HCT116 (cell line): ENCODE results near the gene TMEM191C. TPM values are rescaled to one million over a fixed set of nuclear protein-coding genes. Genes with fewer than 3 reads are reported as not detected.

Source experiments
- ATAC-seq: fragments of 200-7000 bp; cut with Tn5 transposase; 2 replicates; pipeline ENCODE4 v1.9.1; 2020; ENCODE audit warnings: mild to moderate bottlenecking, moderate library complexity
- BruUV-seq: library from RNA; stranded (reverse); fragments of 400-500 nt; replicated peaks from 2 replicates; lab custom pipeline; 2021; lab: Mats Ljungman, UMichigan
- CTCF ChIA-PET: fragments of 300-600 bp; sonication (Branson Sonifier 250); formaldehyde crosslinking; loops from one replicate; lab custom pipeline; 2021; ENCODE audit warnings: antibody characterized with exemption; lab: Charles Lee
- POLR2A ChIA-PET: fragments of 300-600, 350-600 bp; sonication (Branson Sonifier 250); formaldehyde crosslinking; loops from one replicate; lab custom pipeline; 2021; ENCODE audit warnings: antibody characterized with exemption; lab: Charles Lee
- RAD21 ChIA-PET, 2 experiments: fragments of 300-600 bp; sonication (Branson Sonifier 250); formaldehyde crosslinking; loops; one replicate each; lab custom pipeline; 2023; ENCODE audit warnings: low total read pairs in 2 of 2; ENCODE audit not compliant: uncharacterized antibody in 2 of 2, unreplicated experiment in 2 of 2, low non-redundant PET in 1 of 2; lab: Charles Lee
- DNase-seq: peaks from one replicate; pipeline ENCODE4 v3.0.0-alpha.2; 2010; ENCODE audit warnings: low read depth, low spot score
- H2AFZ ChIP-seq: fragments of 200-600 bp; shearing (Covaris generic), sonication (generic); 2 replicates; pipeline ENCODE4 v1.6.1; 2017; ENCODE audit warnings: low read depth, mixed run types, mixed read lengths, antibody characterized with exemption, low read length; ENCODE audit not compliant: poor library complexity, severe bottlenecking
- H3K27ac ChIP-seq: 2 replicates; pipeline ENCODE4 v1.5.1; 2012; ENCODE audit warnings: low read depth, low read length
- H3K27me3 ChIP-seq: fragments of 200-600 bp; sonication (generic); 2 replicates; pipeline ENCODE4 v1.6.1; 2016; ENCODE audit warnings: mixed run types, low read length, mixed read lengths; ENCODE audit not compliant: insufficient read depth
- H3K36me3 ChIP-seq, 2 experiments: fragments of 200-500 bp in 1 of 2; fragments of 200-600 bp in 1 of 2; sonication (Bioruptor generic) in 1 of 2; sonication (generic) in 1 of 2; 2 replicates each; pipeline versions ENCODE4 v1.5.1 to v1.6.1; 2014 to 2016; ENCODE audit warnings: low read length in 2 of 2, inconsistent platforms in 1 of 2, mixed read lengths in 1 of 2, mixed run types in 1 of 2; ENCODE audit not compliant: insufficient read depth in 2 of 2, control insufficient read depth in 1 of 2
- H3K4me1 ChIP-seq, 2 experiments: fragments of 200-600 bp in 1 of 2; sonication (generic) in 1 of 2; 2 replicates each; pipeline versions ENCODE4 v1.5.1 to v1.6.1; 2012 to 2017; ENCODE audit warnings: low read length in 2 of 2, inconsistent platforms in 1 of 2, mild to moderate bottlenecking in 1 of 2, mixed read lengths in 1 of 2, mixed run types in 1 of 2, moderate library complexity in 1 of 2; ENCODE audit not compliant: insufficient read depth in 2 of 2, control insufficient read depth in 1 of 2
- H3K4me2 ChIP-seq: fragments of 200-600 bp; sonication (generic); 2 replicates; pipeline ENCODE4 v1.6.1; 2017; ENCODE audit warnings: mixed run types, low read length, mixed read lengths
- H3K4me3 ChIP-seq, 2 experiments: fragments of 200-600 bp in 1 of 2; sonication (generic) in 1 of 2; replicated peaks in 1 of 2; 2 replicates each; pipeline ENCODE4 v1.5.1; 2011 to 2016; ENCODE audit warnings: low read length in 2 of 2, control low read depth in 1 of 2, low read depth in 1 of 2, mild to moderate bottlenecking in 1 of 2, mixed read lengths in 1 of 2, mixed run types in 1 of 2
- H3K79me2 ChIP-seq: fragments of 200-600 bp; sonication (generic); 2 replicates; pipeline ENCODE4 v1.6.1; 2017; ENCODE audit warnings: mild to moderate bottlenecking, mixed run types, low read length, moderate library complexity, mixed read lengths; ENCODE audit not compliant: insufficient read depth
- H3K9ac ChIP-seq: fragments of 200-600 bp; sonication (generic); 2 replicates; pipeline ENCODE4 v1.6.1; 2016; ENCODE audit warnings: low read length, mixed read lengths
- H3K9me2 ChIP-seq: fragments of 200-600 bp; sonication (generic), shearing (Covaris generic); 2 replicates; pipeline ENCODE4 v1.6.1; 2017; ENCODE audit warnings: mixed run types, mild to moderate bottlenecking, moderate library complexity; ENCODE audit not compliant: insufficient read depth
- H3K9me3 ChIP-seq, 2 experiments: fragments of 200-500 bp in 1 of 2; fragments of 200-600 bp in 1 of 2; sonication (Bioruptor generic) in 1 of 2; sonication (generic) in 1 of 2; 2 replicates each; pipeline ENCODE4 v1.6.1; 2014 to 2017; ENCODE audit warnings: low read length in 2 of 2, mixed read lengths in 2 of 2, inconsistent platforms in 1 of 2, low read depth in 1 of 2, mild to moderate bottlenecking in 1 of 2, mixed run types in 1 of 2, moderate library complexity in 1 of 2; ENCODE audit not compliant: control insufficient read depth in 1 of 2, insufficient read depth in 1 of 2
- H4K20me1 ChIP-seq: fragments of 200-600 bp; sonication (generic), shearing (Covaris generic); 2 replicates; pipeline ENCODE4 v1.6.1; 2017; ENCODE audit warnings: mixed run types, mild to moderate bottlenecking, moderate library complexity; ENCODE audit not compliant: insufficient read depth
- CBX3 ChIP-seq: IDR thresholded peaks from 2 replicates; pipeline ENCODE4 v1.6.1; 2012; ENCODE audit warnings: low read depth
- ELF1 ChIP-seq: IDR thresholded peaks from 2 replicates; pipeline ENCODE4 v1.6.1; 2012; ENCODE audit warnings: low read depth, borderline replicate concordance
- EZH2 ChIP-seq: fragments of 200-600 bp; sonication (generic); IDR thresholded peaks from 2 replicates; pipeline ENCODE4 v1.6.1; 2017; ENCODE audit warnings: antibody characterized with exemption, mixed run types
- FOSL1 ChIP-seq: IDR thresholded peaks from 2 replicates; pipeline ENCODE4 v1.6.1; 2012; ENCODE audit warnings: low read depth
- POLR2A ChIP-seq: IDR thresholded peaks from 2 replicates; pipeline ENCODE4 v1.7.0; 2011; ENCODE audit warnings: borderline replicate concordance; ENCODE audit not compliant: insufficient read depth, insufficient read length; ENCODE audit errors: extremely low read depth
- POLR2AphosphoS5 ChIP-seq: IDR thresholded peaks from 2 replicates; pipeline ENCODE4 v1.6.1; 2011; ENCODE audit warnings: mild to moderate bottlenecking, low read depth, low read length, moderate library complexity
- RAD21 ChIP-seq: IDR thresholded peaks from 2 replicates; pipeline ENCODE4 v1.6.1; 2012; ENCODE audit warnings: low read depth, mild to moderate bottlenecking
- REST ChIP-seq: IDR thresholded peaks from 2 replicates; pipeline ENCODE4 v1.6.1; 2012; ENCODE audit warnings: low read depth
- SP1 ChIP-seq: IDR thresholded peaks from 2 replicates; pipeline ENCODE4 v1.6.1; 2012; ENCODE audit warnings: low read depth
- SRF ChIP-seq: IDR thresholded peaks from 2 replicates; pipeline ENCODE4 v1.6.1; 2012; ENCODE audit warnings: low read depth
- TCF7L2 ChIP-seq: IDR thresholded peaks from 2 replicates; pipeline ENCODE4 v1.7.0; 2011; ENCODE audit warnings: borderline replicate concordance, inconsistent platforms; ENCODE audit not compliant: insufficient read depth, insufficient read length; ENCODE audit errors: extremely low read depth
- ZNF274 ChIP-seq: fragments of 200-500 bp; sonication (Bioruptor generic); IDR thresholded peaks from 2 replicates; pipeline ENCODE4 v1.6.1; 2014; ENCODE audit warnings: mild to moderate bottlenecking, low read depth, low read length, inconsistent platforms
- intact Hi-C: fragments of 100-400 bp; cut with micrococcal nuclease; formaldehyde crosslinking; loops from 2 replicates; pipeline ENCODE4 v1.10.0; 2022
- total RNA-seq: library from RNA; stranded (reverse); gene quantifications from one replicate; pipeline ENCODE4 v1.2.1, GENCODE V29; 2021; ENCODE audit not compliant: unreplicated experiment
- TF ChIP-seq, protein P1 (sequence below): IDR thresholded peaks from 2 replicates; pipeline ENCODE4 v1.6.1; 2012

Gene TMEM191C
- total RNA-seq, 1 experiment from 2014 or later, result 3.1 TPM

GRCh38 chr22:21443735-21444421 is 23.3 kb upstream of the TMEM191C start:
- POLR2A ChIA-PET, result no interaction called here
- TF ChIP-seq SRF, result no peak
- TF ChIP-seq FOSL1, result no peak
- no peak for TF ChIP-seq TCF7L2
- no peak for TF ChIP-seq RAD21
- no peak for TF ChIP-seq CBX3
- H3K79me2 ChIP-seq, result no peaks in the 10 kb centered on the region; the same call in 1 of the 2 replicates
- no peak overlapping the region for H3K4me2 ChIP-seq
- H3K4me3 ChIP-seq, result no peak overlapping the region
- H3K27me3 ChIP-seq, result no peaks in the 10 kb centered on the region
- no peak for ATAC-seq
- H3K36me3 ChIP-seq, result peaks cover 4% of the 10 kb centered on the region in 2 experiments; a peak in 1 of 4 replicates
- CTCF ChIA-PET, result no interaction called here
- H3K27ac ChIP-seq, result no peak overlapping the region
- H2AFZ ChIP-seq, result no peak overlapping the region
- H3K9ac ChIP-seq, result no peak overlapping the region
- no peak for DNase-seq
- no TSS peak for BruUV-seq
- H4K20me1 ChIP-seq, result no peaks in the 10 kb centered on the region
- H3K4me1 ChIP-seq, result no peaks in the 10 kb centered on the region
- H3K9me2 ChIP-seq, result no peaks in the 10 kb centered on the region
- intact Hi-C loops, result no loop called here
- RAD21 ChIA-PET, result no interaction called here
- no peaks in the 10 kb centered on the region for H3K9me3 ChIP-seq

DNA sequence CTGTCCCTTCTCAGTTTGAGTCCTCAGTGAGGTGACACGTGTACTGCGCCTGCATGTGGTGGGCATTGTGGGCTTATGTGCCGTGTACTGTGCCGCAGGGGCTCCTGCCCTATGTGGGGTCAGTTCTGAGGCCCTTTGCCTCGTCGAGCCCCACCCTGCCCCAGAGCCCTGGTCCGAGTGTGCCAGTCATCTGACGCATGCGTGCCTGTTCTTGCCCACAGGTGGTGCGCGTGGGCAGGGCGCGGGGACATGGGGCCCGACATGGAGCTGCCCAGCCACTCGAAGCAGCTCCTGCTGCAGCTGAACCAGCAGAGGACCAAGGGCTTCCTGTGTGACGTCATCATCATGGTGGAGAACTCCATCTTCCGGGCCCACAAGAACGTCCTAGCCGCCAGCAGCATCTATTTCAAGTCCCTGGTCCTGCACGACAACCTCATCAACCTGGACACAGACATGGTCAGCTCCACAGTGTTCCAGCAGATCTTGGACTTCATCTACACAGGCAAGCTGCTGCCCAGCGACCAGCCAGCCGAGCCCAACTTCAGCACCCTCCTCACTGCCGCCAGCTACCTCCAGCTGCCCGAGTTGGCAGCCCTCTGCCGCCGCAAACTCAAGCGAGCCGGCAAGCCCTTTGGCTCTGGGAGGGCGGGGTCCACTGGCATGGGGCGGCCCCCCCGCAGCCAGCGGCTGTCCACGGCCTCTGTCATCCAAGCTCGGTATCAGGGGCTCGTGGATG is 22.3 kb upstream of the TMEM191C start:
- ChIA-PET CTCF (no interaction called here), POLR2A (no interaction called here), RAD21 (no interaction called here)
- H3K27me3 ChIP-seq, result no peaks in the 10 kb centered on the region
- H3K9ac ChIP-seq, result no peak overlapping the region
- H3K9me2 ChIP-seq, result no peaks in the 10 kb centered on the region
- intact Hi-C loops, result no loop called here
- no peak overlapping the region for H3K4me3 ChIP-seq
- H4K20me1 ChIP-seq, result no peaks in the 10 kb centered on the region
- no peak overlapping the region for H3K4me2 ChIP-seq
- no peaks in the 10 kb centered on the region for H3K4me1 ChIP-seq
- H2AFZ ChIP-seq, result no peak overlapping the region
- ATAC-seq, result no peak
- H3K9me3 ChIP-seq, result no peaks in the 10 kb centered on the region
- TF ChIP-seq POLR2AphosphoS5 (no peak), POLR2A (no peak), EZH2 (no peak), SP1 (no peak), ELF1 (no peak), TCF7L2 (no peak), CBX3 (no peak), ZNF274 (no peak), RAD21 (no peak), REST (no peak), FOSL1 (no peak)
- TF ChIP-seq, protein P1, sequence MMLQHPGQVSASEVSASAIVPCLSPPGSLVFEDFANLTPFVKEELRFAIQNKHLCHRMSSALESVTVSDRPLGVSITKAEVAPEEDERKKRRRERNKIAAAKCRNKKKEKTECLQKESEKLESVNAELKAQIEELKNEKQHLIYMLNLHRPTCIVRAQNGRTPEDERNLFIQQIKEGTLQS, result no peak
- peaks cover 4 to 7% of the 10 kb centered on the region in 2 experiments; a peak in 2 of 4 replicates for H3K36me3 ChIP-seq
- DNase-seq, result no peak
- H3K27ac ChIP-seq, result no peak overlapping the region
- BruUV-seq, result no TSS peak
- H3K79me2 ChIP-seq, result no peaks in the 10 kb centered on the region; the same call in 1 of the 2 replicates
